PC-3 (cell line): ENCODE results near the gene TMTC1. TPM values are rescaled to one million over a fixed set of nuclear protein-coding genes. Genes with fewer than 3 reads are reported as not detected.

ENCODE experiments used
- ATAC-seq: fragments of 200-7000 bp; cut with Tn5 transposase; 2 replicates; pipeline ENCODE4 v1.9.1; 2020; ENCODE audit warnings: mild to moderate bottlenecking, moderate library complexity
- BruUV-seq: library from RNA; stranded (reverse); fragments of 400-500 nt; replicated peaks from 2 replicates; lab custom pipeline; 2021; lab: Mats Ljungman, UMichigan
- CTCF ChIA-PET: fragments of 300-600 bp; sonication (Branson Sonifier 250); formaldehyde crosslinking; loops from one replicate; lab custom pipeline; 2022; ENCODE audit warnings: antibody characterized with exemption; lab: Charles Lee
- POLR2A ChIA-PET: fragments of 300-600 bp; sonication (Branson Sonifier 250); formaldehyde crosslinking; loops from one replicate; lab custom pipeline; 2022; ENCODE audit warnings: antibody characterized with exemption; ENCODE audit not compliant: unreplicated experiment; lab: Charles Lee
- DNase-seq: peaks from one replicate; pipeline ENCODE4 v3.0.0-alpha.2; 2015
- H2AFZ ChIP-seq: fragments of 300-600 bp; sonication (generic); 2 replicates; pipeline ENCODE4 v1.6.0; 2016; ENCODE audit warnings: antibody characterized with exemption, low read length
- H3F3A ChIP-seq: fragments of 300-600 bp; sonication (generic); one replicate; pipeline ENCODE4 v1.6.0; 2017; ENCODE audit warnings: antibody characterized with exemption, low read length, control low read depth, mild to moderate bottlenecking; ENCODE audit not compliant: unreplicated experiment
- H3K27ac ChIP-seq: fragments of 300-600 bp; sonication (generic); 2 replicates; pipeline ENCODE4 v1.5.1; 2016; ENCODE audit warnings: mild to moderate bottlenecking, low read length
- H3K27me3 ChIP-seq: fragments of 300-600 bp; sonication (generic); 2 replicates; pipeline ENCODE4 v1.6.1; 2016; ENCODE audit warnings: low read length, mixed read lengths
- H3K36me3 ChIP-seq: fragments of 300-600 bp; sonication (generic); 2 replicates; pipeline ENCODE4 v1.6.1; 2016; ENCODE audit warnings: low read depth, mixed run types, low read length, mixed read lengths
- H3K4me1 ChIP-seq: fragments of 300-600 bp; sonication (generic); 2 replicates; pipeline ENCODE4 v1.5.1; 2016; ENCODE audit warnings: low read length; ENCODE audit not compliant: insufficient read depth
- H3K4me2 ChIP-seq: fragments of 300-600 bp; sonication (generic); 2 replicates; pipeline ENCODE4 v1.6.0; 2016; ENCODE audit warnings: low read length
- H3K4me3 ChIP-seq: fragments of 300-600 bp; sonication (generic); 2 replicates; pipeline ENCODE4 v1.5.1; 2016; ENCODE audit warnings: mild to moderate bottlenecking, low read length, mixed read lengths
- H3K79me2 ChIP-seq: fragments of 300-600 bp; sonication (generic); 2 replicates; pipeline ENCODE4 v1.6.1; 2017; ENCODE audit warnings: low read length, mixed read lengths
- H3K9ac ChIP-seq: fragments of 300-600 bp; sonication (generic); 2 replicates; pipeline ENCODE4 v1.6.0; 2016; ENCODE audit warnings: mild to moderate bottlenecking, low read length
- H3K9me2 ChIP-seq: fragments of 300-600 bp; sonication (generic); replicated peaks from 2 replicates; pipeline ENCODE4 v1.6.1; 2016; ENCODE audit warnings: mixed run types, low read length, mixed read lengths
- H3K9me3 ChIP-seq: fragments of 300-600 bp; sonication (generic); 2 replicates; pipeline ENCODE4 v1.6.1; 2016; ENCODE audit warnings: low read length, mixed read lengths
- H4K20me1 ChIP-seq: fragments of 300-600 bp; sonication (generic); 2 replicates; pipeline ENCODE4 v1.6.1; 2016; ENCODE audit warnings: low read length, mixed read lengths
- CTCF ChIP-seq: fragments of 300-600 bp; sonication (generic); conservative IDR thresholded peaks from 2 replicates; pipeline ENCODE4 v1.5.1; 2017; ENCODE audit warnings: antibody characterized with exemption, low read depth, mild to moderate bottlenecking, low read length
- EZH2 ChIP-seq: fragments of 300-600 bp; sonication (generic); IDR thresholded peaks from one replicate; pipeline ENCODE4 v1.6.1; 2017; ENCODE audit warnings: antibody characterized with exemption, mild to moderate bottlenecking, low read length; ENCODE audit not compliant: unreplicated experiment
- EZH2phosphoT487 ChIP-seq: fragments of 300-600 bp; sonication (generic); IDR thresholded peaks from 2 replicates; pipeline ENCODE4 v1.6.1; 2018; ENCODE audit warnings: mild to moderate bottlenecking, antibody characterized with exemption, low read length, borderline replicate concordance
- intact Hi-C: fragments of 100-400 bp; cut with micrococcal nuclease; formaldehyde crosslinking; loops from 2 replicates; pipeline ENCODE4 v1.9.0; 2023
- total RNA-seq: library from RNA; depleted of rRNA; stranded (reverse); fragments of >200 nt; gene quantifications from 2 replicates; pipeline ENCODE4 v1.2.3, GENCODE V29; 2014

The TMTC1 gene
- total RNA-seq, 1 experiment from 2014 or later = 5.8 TPM

GRCh38 chr12:29792853-29793252, 9.1 kb upstream of the TMTC1 start:
- no peaks in the 10 kb centered on the region for H3K9me2 ChIP-seq
- ChIA-PET CTCF (no interaction called here), POLR2A (interaction anchor here (0.6 kb wide), 1 partner anchor 634 kb away, joined by 4 read pairs; no protein-coding TSS in a partner anchor)
- no peaks in the 10 kb centered on the region for H3K79me2 ChIP-seq
- H3F3A ChIP-seq = peaks cover 41% of the 10 kb centered on the region
- no peaks in the 10 kb centered on the region for H4K20me1 ChIP-seq
- intact Hi-C loops = no loop called here
- H3K27me3 ChIP-seq = peaks cover 15% of the 10 kb centered on the region; the same call in 1 of the 2 replicates
- DNase-seq (no peak), ATAC-seq (no peak)
- no peaks in the 10 kb centered on the region for H3K36me3 ChIP-seq
- TF ChIP-seq CTCF (no peak), EZH2phosphoT487 (no peak)
- H3K4me1 ChIP-seq = peaks cover 24% of the 10 kb centered on the region
- no peak overlapping the region for H3K4me3 ChIP-seq
- H2AFZ ChIP-seq = no peak overlapping the region
- no peak overlapping the region for H3K27ac ChIP-seq
- H3K9ac ChIP-seq = no peak overlapping the region
- no peak overlapping the region for H3K4me2 ChIP-seq
- no TSS peak for BruUV-seq
- peaks cover 34% of the 10 kb centered on the region; the same call in 1 of the 2 replicates for H3K9me3 ChIP-seq

GRCh38 chr12:29792132-29792531, 8.4 kb upstream of the TMTC1 start:
- TF ChIP-seq CTCF (no peak), EZH2phosphoT487 (no peak), EZH2 (no peak)
- Histone ChIP-seq H3K4me3 (no peak overlapping the region), H3K27me3 (peaks cover 22% of the 10 kb centered on the region), H3K79me2 (no peaks in the 10 kb centered on the region), H3K9me2 (no peaks in the 10 kb centered on the region), H3K9me3 (peaks cover 34% of the 10 kb centered on the region; the same call in 1 of the 2 replicates), H4K20me1 (no peaks in the 10 kb centered on the region), H3K27ac (no peak overlapping the region), H3F3A (peaks cover 41% of the 10 kb centered on the region), H3K36me3 (no peaks in the 10 kb centered on the region), H3K4me2 (no peak overlapping the region), H2AFZ (no peak overlapping the region), H3K4me1 (peaks cover 17% of the 10 kb centered on the region), H3K9ac (no peak overlapping the region)
- intact Hi-C loops = no loop called here
- POLR2A ChIA-PET = no interaction called here
- CTCF ChIA-PET = no interaction called here
- no TSS peak for BruUV-seq
- ATAC-seq (no peak), DNase-seq (no peak)

GRCh38 chr12:29782871-29783772, 620 bp downstream of the TMTC1 start:
- Histone ChIP-seq H3K4me2 (peak overlapping the region; percentile 55), H3K27ac (no peak overlapping the region), H3K9me3 (no peaks in the 10 kb centered on the region), H3K4me3 (peak overlapping the region; percentile 69), H3K36me3 (no peaks in the 10 kb centered on the region), H4K20me1 (no peaks in the 10 kb centered on the region), H3K9me2 (no peaks in the 10 kb centered on the region), H3K9ac (no peak overlapping the region), H3K79me2 (no peaks in the 10 kb centered on the region), H3F3A (no peaks in the 10 kb centered on the region), H3K4me1 (no peaks in the 10 kb centered on the region), H3K27me3 (peaks cover 57% of the 10 kb centered on the region), H2AFZ (peak overlapping the region; percentile 42; the same call in 1 of the 2 replicates)
- BruUV-seq = no TSS peak
- intact Hi-C loops = loop anchor here (1.0 to 10.0 kb wide), 2 partner anchors 231 to 502 kb away; no protein-coding TSS in a partner anchor
- POLR2A ChIA-PET = interaction anchor here (0.7 kb wide), 1 partner anchor 351 kb away, joined by 3 read pairs; no protein-coding TSS in a partner anchor
- CTCF ChIA-PET = no interaction called here
- ATAC-seq (peak; percentile 44), DNase-seq (peak; percentile 14)
- TF ChIP-seq CTCF (no peak), EZH2phosphoT487 (0 out of 2 replicates have a peak, but pooled peaks have one; percentile 64)
